MV-4-11 (cell line): Measurements from ENCODE around the gene MARCO.
A peak's percentile ranks its signal among the peaks of the same experiment; 100 is the strongest.

ENCODE experiments used
- DNase-seq: peaks from one replicate; lab custom pipeline; 2025; lab: John Stamatoyannopoulos, UW

Gene MARCO, protein sequence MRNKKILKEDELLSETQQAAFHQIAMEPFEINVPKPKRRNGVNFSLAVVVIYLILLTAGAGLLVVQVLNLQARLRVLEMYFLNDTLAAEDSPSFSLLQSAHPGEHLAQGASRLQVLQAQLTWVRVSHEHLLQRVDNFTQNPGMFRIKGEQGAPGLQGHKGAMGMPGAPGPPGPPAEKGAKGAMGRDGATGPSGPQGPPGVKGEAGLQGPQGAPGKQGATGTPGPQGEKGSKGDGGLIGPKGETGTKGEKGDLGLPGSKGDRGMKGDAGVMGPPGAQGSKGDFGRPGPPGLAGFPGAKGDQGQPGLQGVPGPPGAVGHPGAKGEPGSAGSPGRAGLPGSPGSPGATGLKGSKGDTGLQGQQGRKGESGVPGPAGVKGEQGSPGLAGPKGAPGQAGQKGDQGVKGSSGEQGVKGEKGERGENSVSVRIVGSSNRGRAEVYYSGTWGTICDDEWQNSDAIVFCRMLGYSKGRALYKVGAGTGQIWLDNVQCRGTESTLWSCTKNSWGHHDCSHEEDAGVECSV

GRCh38 chr2:118942031-118942430 is at the start of gene MARCO:
MARCO (plus strand) TSS chr2:118942194; CDS start chr2:118942301, 107 bp downstream.
- no peak for DNase-seq

DNA sequence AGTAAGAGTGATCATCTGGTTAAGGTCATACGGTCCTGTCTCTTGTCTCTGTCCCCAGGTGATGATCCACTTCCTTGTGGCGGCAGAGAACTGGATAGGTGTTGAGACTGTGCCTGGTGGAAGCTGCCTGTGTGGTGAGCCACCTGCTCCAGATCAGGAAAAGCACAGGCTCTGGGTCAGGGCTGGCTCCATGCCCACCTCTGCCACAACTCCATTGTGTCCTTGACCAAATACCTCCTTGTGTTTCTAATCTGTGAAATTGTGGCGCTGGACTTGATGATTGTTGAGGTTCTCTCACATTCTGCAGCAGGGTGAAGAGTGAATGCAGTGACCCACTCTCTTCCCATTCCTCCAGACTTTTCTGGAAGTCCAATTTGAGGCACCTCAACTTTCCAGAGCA is 48.9 kb upstream of the MARCO start:
- no peak for DNase-seq

DNA sequence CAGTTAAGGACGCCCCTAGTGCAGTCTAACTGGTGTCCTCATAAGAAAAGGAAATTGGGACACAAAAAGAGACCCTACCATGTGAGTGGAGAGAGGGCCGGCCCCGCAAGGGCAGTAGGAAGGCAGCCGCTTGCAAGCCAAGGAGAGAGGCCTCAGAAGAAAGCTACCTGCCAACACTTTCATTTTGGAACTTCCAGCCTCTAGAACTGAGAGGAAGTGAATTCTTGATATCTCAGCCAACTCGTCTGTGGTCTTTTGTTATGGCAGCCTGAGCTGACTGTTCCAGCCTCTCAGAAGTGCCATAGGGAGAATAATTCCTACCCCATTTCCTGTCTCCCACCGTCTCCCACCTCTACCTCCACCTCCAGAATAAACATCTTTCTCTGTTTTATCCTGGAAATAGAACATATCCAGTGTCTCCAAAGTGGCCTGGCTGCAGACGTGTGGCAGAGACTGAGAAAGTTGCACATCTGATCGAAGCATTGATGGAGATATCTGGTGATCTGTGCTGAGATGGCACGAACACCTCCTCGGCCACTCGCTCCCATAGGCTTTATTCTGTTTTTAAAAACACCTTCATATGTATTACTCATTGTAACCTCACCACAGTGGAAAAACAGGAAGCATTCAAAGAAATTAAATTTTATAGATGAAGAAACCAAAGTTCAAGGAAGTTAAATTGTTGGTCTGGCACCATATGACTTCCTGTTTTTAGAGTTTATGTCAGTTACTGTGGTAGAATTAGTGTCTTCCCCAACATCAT is 39.5 kb upstream of the MARCO start:
- peak; percentile 98 for DNase-seq

DNA sequence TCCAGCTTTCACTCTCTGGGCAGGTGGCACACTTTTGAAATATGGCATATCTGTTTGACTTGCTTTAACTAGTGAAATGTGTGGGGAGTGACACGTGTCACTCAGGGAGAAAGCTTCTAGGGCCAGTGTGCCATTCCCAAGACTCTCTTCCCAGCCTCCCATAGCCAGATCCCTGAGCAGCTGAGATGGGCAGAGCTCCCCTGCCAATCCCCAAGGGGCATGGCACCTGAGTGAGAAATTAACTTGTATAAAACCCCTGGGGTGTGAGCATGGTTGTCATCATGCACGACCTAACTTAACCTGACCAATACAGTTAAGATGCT is 39.0 kb upstream of the MARCO start:
- no peak for DNase-seq

- no peak for DNase-seq
Measured at GRCh38 chr2:118903551-118904479, 38.2 kb upstream of the MARCO start.

GRCh38 chr2:118905206-118905605 is 36.8 kb upstream of the MARCO start:
- no peak for DNase-seq

DNA sequence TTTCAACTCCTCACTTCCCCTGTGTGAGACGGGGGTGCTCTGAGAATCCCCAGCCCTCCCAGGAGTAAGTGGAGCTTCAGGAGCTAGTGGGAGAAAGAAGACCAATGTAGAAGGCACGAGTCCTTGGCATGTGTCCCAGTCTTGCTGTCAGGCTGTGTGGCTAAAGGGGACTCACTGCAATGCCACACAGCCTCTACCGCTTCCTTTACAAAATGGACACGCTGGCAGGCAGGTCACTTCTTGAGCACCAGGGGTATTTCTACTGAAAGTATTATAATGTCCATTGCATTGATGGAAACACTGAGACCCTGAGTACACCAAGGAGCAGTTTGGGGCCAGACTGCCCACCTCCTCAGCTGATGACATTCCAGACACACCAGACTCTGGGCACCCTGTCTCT is 35.8 kb upstream of the MARCO start:
- no peak for DNase-seq

- DNase-seq = no peak
Measured at GRCh38 chr2:118907759-118908158, 34.2 kb upstream of the MARCO start.

DNA sequence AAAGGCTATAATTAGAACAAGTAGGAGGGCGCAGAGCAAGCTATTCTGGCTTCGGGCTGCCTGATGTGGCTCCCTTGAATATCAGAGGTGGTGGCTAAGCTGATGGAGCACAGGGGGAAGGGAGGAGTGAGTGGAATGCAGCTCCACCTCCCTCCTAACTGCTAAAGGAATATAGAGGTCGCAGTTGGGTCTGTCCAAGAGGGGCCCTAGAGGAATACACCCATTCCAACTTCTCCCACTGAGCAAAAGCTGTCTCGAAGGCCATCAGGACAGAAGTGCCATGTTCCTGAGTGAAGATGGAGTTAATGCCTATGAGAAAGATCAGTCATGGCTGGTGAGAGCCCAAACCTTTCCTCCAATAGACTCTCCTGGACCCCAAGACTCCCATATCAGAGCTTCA is 32.8 kb upstream of the MARCO start:
- DNase-seq = no peak

GRCh38 chr2:118911166-118911856 is 30.7 kb upstream of the MARCO start:
- DNase-seq = no peak

DNA sequence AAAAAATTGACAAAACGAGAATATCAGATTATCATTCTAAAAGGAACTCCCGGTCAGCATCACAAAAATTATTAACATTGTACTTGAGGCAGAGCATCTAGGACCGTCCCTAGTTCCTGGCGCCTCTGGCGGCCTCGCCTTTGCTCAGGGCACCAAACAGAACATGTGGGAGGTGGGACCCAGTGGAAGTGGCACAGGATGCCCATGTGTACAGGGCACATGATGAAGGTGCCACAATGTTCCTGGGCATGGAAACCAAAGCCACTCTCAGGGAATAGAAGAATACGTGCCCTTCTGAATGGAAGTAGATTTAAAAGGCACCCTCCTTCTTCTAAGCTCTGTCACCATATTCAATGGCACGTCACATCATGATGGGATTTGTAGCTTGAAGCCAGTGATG is 30.1 kb upstream of the MARCO start:
- DNase-seq = no peak

DNA sequence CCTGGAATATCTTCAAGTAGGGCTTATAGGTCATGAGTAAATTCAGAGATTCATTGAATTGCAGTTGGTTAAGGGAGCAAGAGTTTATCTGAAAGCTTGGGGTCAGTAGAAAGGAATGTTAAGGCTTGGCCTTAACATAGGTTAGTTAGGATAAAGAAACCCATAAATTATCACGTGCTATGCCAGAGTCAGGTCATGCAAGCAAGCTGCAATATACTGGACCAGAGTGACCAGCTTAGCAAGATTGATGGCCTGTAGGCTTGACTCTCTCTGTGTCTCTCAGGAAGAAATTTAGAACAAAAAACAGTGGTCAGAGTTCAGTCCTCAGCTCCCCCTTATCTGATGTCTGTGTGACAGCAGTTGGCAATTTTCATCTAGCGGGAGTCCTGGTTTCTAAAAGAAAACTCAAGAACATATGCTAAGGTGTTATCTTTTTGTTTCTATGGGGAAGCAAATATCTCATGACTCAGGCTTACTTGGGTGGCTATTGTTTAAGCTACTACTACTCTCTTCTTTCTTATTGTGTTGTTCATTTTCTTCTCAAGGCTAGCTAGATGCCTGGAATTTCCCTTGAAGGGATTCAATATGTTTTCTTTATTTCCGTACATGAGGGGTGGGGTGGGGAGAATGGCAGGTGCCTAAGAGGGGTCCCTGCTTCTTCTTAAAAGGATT is 28.7 kb upstream of the MARCO start:
- DNase-seq = peak; percentile 46

GRCh38 chr2:118913803-118914645 is 28.0 kb upstream of the MARCO start:
- DNase-seq = peak; percentile 78

DNA sequence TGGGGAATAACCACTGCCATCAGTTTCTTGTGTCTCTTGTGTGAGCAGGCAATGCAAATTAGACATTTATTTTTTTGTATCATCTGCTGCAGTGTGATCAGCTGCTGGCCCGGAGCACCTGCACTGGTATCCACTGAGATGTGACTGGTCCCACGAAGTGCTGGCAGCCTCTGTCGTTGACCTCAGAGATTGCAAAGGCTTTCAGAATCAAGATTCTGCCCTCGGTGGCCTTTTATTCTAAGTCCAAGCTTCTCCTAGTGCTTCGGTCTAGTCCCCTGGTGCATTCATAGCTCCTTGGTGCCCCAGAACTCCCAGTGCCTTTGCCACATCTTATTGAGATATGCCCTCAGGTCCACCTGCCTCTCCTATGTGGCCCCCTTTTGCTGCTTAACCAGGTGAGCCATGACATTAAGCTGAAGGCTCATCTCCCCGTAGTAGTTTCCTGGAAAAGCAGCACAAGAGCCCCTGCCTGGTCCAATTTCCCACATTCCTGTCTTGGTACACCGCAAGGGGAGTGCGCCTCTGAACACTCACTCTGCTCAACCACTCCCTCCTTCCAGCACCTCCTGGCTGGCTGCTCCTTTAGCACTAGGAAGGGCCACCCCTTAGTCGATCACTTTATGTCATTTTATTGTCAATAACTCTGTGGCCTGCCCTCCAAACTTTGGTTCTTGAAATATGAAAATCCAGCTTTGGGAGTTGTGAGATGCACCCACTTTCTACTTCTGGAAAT is 27.1 kb upstream of the MARCO start:
- no peak for DNase-seq

DNA sequence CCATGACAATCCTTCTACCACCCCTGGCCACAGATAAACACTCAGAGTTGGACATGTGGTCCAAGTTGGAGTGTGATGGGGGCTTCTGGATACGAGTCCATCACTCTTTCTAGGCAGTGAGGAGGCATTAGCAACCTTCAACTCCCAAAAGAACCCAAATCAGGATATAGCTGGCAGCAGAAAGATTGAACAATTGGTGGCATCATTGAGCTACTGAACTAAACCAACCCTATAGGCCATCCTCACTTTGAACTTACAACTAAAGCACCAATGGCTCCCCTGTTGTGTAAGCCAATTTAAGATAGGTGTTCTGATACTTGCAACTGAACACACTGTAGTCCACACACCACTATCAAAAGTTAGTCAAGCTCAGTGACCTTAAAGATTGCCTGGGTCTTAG is 24.0 kb upstream of the MARCO start:
- peak; percentile 16 for DNase-seq

DNA sequence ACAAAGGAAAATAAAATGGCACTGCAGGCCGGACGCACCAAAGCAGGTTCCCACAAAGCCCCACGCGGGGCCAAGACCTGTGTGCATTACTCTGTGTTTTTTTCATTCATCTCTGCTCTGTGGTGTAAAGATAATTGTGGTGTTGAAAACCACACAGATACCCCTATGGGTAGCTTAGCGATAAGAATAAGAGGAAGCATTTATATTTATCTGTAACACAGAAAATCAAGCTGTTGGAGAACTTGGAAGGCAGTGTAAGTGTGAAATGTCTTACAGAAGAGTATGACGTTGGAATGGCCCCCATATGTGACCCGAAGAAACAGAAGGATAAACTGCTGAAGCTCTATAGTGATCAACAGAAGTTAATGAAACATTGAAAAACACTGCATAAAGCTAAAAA is 20.3 kb upstream of the MARCO start:
- DNase-seq = peak; percentile 63

DNA sequence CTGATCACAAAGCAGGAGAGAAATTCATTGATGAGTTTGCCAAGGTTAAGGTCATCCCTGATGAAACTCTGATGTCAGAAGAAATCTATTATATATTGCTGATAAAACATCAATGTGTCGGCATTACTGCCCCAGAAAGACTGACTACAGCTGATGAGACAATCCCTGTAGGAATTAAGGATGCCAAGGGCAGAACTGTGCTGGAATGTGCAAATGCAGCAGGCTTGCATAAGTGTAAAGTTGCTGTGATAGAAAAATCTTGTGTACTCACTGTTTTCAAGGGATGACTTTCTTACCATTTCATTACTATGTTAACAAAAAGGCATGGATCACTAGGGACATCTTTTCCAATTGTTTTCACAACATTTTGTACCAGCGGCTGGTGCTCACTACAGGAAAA is 19.7 kb upstream of the MARCO start:
- no peak for DNase-seq

DNA sequence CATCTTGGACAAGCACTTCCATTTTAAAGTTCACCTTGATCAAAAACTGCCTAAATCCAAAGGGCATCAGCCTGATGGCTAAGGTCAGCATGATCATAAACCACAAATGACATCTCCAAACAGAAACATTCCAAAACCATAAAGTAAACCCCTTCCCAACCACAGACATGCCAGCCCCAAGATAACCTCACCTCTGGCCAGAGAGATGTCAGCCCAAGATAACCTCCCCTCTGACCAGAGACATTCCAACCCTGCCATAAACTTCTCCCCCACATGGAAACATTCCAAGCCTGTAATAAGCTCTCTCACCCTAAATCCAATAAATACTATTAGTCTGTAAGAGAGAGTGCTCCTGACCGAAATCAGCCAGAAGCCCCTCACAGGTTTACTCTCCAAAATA is 18.6 kb upstream of the MARCO start:
- no peak for DNase-seq

- peak; percentile 9 for DNase-seq
Measured at GRCh38 chr2:118925476-118925875, 16.5 kb upstream of the MARCO start.
